Activated CD4-positive, alpha-beta memory T cell treated with anti-CD3 and anti-CD28 coated beads for 36 hours (primary cell): Measurements from ENCODE around the gene TJP3. TPM values are rescaled to one million over a fixed set of nuclear protein-coding genes. Genes with fewer than 3 reads are reported as not detected.

ENCODE experiments used
- CTCF ChIA-PET: fragments of 350-600 bp; sonication (Branson Sonifier 250); formaldehyde crosslinking; loops from one replicate; lab custom pipeline; 2021; ENCODE audit warnings: antibody characterized with exemption, inconsistent platforms; lab: Charles Lee
- POLR2A ChIA-PET: fragments of 350-600 bp; sonication (Branson Sonifier 250); formaldehyde crosslinking; loops from one replicate; lab custom pipeline; 2021; ENCODE audit warnings: antibody characterized with exemption; lab: Charles Lee
- DNase-seq: peaks from one replicate; pipeline ENCODE4 v3.0.0-alpha.2; 2020
- H3K27ac Mint-ChIP-seq: one replicate; pipeline ENCODE4 v1.8.0; 2021; ENCODE audit warnings: mixed read lengths
- H3K27me3 Mint-ChIP-seq: one replicate; pipeline ENCODE4 v1.8.0; 2021; ENCODE audit warnings: mixed read lengths
- H3K36me3 Mint-ChIP-seq: one replicate; pipeline ENCODE4 v1.8.0; 2021; ENCODE audit warnings: mixed read lengths
- H3K4me1 Mint-ChIP-seq: one replicate; pipeline ENCODE4 v1.8.0; 2021; ENCODE audit warnings: low read depth, mixed read lengths
- H3K4me3 Mint-ChIP-seq: one replicate; pipeline ENCODE4 v1.8.0; 2021; ENCODE audit warnings: mild to moderate bottlenecking, mixed read lengths
- H3K9me3 Mint-ChIP-seq: one replicate; pipeline ENCODE4 v1.8.0; 2021; ENCODE audit warnings: mixed read lengths
- intact Hi-C: fragments of 100-400 bp; cut with micrococcal nuclease; formaldehyde crosslinking; loops from one replicate; pipeline ENCODE4 v1.15.1; 2023
- total RNA-seq, 2 experiments: library from RNA; stranded (reverse); gene quantifications; one replicate each; pipeline ENCODE4 v1.2.3, GENCODE V29; 2021

TJP3 gene
- total RNA-seq, 2 experiments from 2014 or later = 3.1 to 3.7 TPM

DNA sequence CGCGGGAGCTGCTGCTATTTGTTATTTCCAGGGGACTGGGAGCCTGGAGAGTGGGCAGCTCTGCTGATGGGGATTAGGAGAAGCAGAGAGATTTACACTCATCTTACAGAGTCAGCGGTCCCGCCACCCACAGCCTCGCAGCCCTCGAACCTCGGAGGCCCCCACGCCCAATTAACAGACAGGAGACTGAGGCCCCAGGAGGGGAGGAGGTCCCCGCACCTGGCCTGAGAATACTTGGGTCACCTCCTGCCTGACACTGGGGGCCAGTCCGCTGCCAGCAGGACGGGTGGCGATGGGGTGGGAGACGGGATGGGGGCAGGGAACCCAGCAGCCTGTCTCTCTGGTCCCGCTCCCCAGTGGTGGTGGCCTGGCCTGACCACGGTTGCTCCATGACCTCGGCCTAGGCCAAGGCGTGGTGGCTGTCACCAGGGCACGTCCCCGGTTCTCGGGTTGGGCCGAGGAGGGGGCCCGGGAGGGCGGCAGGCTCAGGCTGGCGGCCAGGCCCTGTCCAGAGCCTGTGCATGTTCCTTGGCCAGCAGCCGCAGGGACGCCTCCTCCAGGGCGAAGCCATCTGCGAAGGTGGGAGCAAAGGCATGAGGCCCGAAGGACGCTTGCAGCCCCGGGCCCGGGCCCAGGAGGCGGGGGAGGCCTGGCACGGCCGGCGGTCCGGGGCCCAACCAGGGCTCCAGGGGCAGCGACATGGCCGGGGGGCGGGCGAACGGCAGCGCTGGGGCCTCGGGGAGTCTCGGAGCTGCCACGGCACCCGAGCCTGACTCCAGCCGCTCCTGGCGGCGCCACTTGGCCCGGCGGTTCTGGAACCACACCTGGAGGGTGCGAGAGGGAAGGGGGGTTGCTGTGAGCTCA lies 62.2 kb downstream of the TJP3 start:
- Mint-ChIP-seq H3K36me3 (peaks cover 12% of the 10 kb centered on the region), H3K4me3 (no peak overlapping the region), H3K27ac (no peak overlapping the region), H3K27me3 (no peaks in the 10 kb centered on the region), H3K4me1 (peaks cover 6% of the 10 kb centered on the region), H3K9me3 (no peaks in the 10 kb centered on the region)
- ChIA-PET POLR2A (no interaction called here), CTCF (interaction anchor here (0.5 kb wide), 1 partner anchor 405 kb away, joined by 3 read pairs; no protein-coding TSS in a partner anchor)
- intact Hi-C loops = no loop called here
- no peak for DNase-seq

DNA sequence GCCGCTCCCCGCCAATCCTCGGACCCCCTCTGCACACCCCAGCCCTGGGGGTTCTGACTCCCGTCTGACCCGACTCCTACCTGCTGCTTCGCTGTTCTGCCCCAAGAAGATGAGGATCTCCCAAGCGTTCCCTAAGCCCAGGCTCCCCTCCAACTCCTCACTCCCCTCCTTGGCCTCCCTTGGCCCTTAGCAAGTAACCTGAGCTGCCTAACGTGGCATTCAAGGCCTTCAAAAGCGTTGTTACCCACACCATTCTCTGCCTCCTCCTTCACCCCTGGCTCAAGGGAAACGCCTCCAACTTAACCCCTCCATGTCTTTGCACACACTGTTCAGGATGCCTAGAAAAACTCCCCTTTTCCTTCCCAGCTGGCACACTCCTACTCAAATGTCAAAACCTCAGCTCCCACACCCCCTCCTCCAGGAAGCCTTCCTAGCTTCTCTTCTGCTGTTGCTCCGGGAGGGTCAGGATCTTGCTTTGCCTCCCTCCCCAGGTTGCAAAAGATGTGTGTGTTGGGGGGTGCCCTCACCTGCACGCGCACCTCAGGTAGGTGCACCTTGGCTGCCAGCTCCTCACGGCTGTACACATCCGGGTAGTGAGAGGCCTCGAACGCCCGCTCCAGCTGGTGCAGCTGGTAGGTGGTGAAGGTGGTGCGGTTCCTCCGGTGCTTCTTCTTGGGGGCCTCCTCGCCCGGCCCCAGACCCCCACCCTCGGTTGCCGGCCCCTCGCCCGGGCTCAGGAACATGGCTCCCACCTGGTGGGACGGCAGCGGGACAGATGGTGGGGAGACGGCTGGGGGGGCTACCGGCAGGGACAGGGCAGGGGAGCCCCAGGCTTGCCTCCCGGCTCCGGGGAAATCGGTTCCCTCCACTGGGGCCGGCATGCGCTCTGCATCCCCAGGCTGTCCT lies 63.1 kb downstream of the TJP3 start:
- H3K9me3 Mint-ChIP-seq = no peaks in the 10 kb centered on the region
- ChIA-PET POLR2A (no interaction called here), CTCF (no interaction called here)
- H3K4me3 Mint-ChIP-seq = no peak overlapping the region
- peaks cover 11% of the 10 kb centered on the region for H3K36me3 Mint-ChIP-seq
- no peaks in the 10 kb centered on the region for H3K27me3 Mint-ChIP-seq
- DNase-seq = no peak
- no peak overlapping the region for H3K27ac Mint-ChIP-seq
- intact Hi-C loops = no loop called here
- H3K4me1 Mint-ChIP-seq = peaks cover 6% of the 10 kb centered on the region

DNA sequence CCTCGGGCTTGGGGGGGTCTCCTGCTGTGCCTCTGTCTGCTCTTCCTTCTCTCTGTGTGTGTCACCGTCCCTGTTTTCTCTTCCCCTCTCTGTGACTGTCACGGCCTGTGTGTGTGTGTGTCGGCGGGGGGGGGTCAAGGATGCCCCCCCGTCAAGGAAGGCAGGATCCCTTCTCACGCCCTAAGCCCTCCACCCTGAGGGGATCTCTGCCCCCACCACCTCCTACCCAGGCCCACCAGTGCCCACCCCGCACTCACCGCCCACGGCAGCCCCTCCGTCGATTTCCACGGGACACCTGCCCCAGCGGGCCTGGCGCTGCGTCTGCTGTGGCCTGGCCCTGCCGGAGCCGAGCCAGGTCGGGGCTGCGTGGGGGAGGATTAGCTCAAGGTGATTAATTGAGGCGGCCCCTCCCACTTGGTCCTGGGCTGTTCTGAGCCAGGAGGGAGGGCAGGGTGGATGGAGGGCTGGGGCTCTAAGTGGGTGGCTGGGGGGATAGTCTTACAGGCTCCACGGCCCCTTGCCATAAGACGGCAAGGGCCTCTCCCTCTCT lies 63.8 kb downstream of the TJP3 start, which contains the start of gene RAX2:
Gene RAX2, minus strand, starts transcription at position 323 of the 550 bp plus-strand sequence. CDS start 486 bp downstream, outside the sequence.
- peaks cover 5% of the 10 kb centered on the region for H3K36me3 Mint-ChIP-seq
- no peak within 1 kb of the TSS for H3K4me3 Mint-ChIP-seq
- DNase-seq = no peak
- no peaks in the 10 kb centered on the region for H3K4me1 Mint-ChIP-seq
- no peak within 1 kb of the TSS for H3K27ac Mint-ChIP-seq
- intact Hi-C loops = no loop called here
- no peaks in the 10 kb centered on the region for H3K9me3 Mint-ChIP-seq
- ChIA-PET POLR2A (no interaction called here), CTCF (no interaction called here)
- no peaks in the 10 kb centered on the region for H3K27me3 Mint-ChIP-seq

DNA sequence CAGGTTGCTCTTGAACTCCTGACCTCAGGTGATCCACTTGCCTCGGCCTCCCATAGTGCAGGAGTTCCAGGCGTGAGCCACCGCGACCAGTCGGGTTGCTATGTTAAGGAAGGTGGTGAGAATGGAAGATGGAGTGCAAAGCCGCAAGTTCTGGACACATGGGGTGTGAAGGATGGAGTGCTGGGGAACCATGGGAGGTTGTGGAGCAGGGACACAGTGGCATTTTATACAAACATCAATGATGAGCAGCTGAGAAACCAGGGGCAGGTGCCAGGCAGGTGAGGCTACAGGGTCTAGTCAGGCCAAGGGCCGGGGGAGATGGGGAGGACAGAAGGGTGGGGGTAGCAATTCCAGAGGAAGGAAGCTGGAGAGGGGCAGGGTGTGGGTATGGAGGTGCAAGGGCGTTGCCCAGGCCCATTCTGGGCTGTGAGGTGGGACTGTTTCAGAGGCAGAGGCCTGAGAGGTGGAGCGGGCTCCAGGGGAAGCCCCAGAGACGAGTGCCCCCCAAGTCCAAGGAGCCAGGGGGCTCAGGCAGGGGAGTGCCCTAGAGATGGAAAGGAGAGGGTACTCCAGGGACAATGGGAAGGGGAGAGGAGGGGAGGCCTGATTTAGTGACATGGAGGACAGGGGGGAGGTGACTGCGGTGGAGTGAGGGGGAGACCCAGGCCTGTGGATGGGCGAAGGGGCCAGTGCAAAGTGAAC lies 65.8 kb downstream of the TJP3 start:
- Mint-ChIP-seq H3K27ac (no peak overlapping the region), H3K36me3 (peaks cover 2% of the 10 kb centered on the region), H3K4me3 (no peak overlapping the region), H3K27me3 (no peaks in the 10 kb centered on the region), H3K9me3 (no peaks in the 10 kb centered on the region), H3K4me1 (no peaks in the 10 kb centered on the region)
- ChIA-PET POLR2A (no interaction called here), CTCF (no interaction called here)
- intact Hi-C loops = no loop called here
- DNase-seq = no peak

DNA sequence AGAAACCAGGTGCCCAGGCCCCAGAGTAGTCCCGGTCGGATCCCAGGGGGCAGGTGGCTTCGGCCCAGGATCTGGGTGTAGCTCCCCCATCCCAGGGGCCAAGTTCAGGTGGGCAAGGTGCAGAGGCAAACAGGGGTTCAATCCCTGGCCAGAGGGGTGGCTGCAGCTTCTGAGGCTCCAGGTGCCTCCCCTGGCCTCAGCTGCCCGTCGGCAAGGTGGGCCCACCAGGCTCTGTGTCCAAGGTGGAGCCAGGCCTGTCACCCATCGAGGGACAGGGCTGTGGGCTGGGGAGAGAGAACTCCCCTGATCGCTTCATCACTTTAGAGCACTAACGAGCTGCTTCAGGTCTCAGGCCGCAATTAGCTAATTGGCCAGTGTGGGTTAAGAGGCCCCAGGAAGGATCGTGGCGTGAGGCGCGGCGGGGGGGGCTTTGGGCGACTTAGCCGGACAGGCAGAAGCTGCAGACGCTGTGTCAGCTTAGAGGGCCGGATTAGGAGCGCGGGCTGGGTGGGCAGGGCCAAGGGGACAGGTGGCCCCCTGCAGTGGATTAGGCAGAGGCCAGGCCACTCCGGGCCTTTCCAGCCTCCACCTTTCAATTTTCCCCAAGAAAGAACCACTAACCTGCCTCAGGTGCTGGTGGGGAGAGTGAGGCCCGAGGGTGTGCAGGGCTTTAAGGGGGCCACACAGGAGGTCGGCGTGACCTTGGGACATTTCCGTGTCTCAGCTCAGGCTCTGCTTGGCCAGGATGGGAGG lies 66.6 kb downstream of the TJP3 start:
- Mint-ChIP-seq H3K4me1 (no peaks in the 10 kb centered on the region), H3K27me3 (no peaks in the 10 kb centered on the region), H3K27ac (no peak overlapping the region), H3K9me3 (no peaks in the 10 kb centered on the region), H3K4me3 (no peak overlapping the region), H3K36me3 (peaks cover 2% of the 10 kb centered on the region)
- ChIA-PET POLR2A (no interaction called here), CTCF (no interaction called here)
- intact Hi-C loops = no loop called here
- no peak for DNase-seq

DNA sequence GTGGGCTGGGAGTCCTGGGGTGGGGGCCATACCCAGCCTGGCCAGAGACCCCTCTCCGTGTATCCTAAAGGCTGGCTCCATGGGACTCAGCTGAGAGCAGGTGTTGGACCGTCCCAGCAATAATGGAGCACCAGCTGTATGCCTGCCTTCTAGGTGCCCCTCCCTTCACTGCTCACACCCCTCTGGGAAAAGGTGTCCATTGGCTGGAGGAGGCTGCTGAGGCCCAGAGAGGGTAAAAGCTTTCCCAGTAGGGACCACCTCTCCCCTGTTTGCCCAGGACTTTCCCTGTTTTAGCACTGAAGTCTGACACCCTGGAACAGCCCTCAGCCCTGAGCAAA lies 67.2 kb downstream of the TJP3 start:
- POLR2A ChIA-PET = no interaction called here
- H3K9me3 Mint-ChIP-seq = no peaks in the 10 kb centered on the region
- DNase-seq = no peak
- H3K27ac Mint-ChIP-seq = no peak overlapping the region
- H3K27me3 Mint-ChIP-seq = no peaks in the 10 kb centered on the region
- intact Hi-C loops = no loop called here
- no peaks in the 10 kb centered on the region for H3K36me3 Mint-ChIP-seq
- H3K4me1 Mint-ChIP-seq = no peaks in the 10 kb centered on the region
- CTCF ChIA-PET = interaction anchor here (1.1 kb wide), 1 partner anchor 47 kb away, joined by 3 read pairs; no protein-coding TSS in a partner anchor
- no peak overlapping the region for H3K4me3 Mint-ChIP-seq

DNA sequence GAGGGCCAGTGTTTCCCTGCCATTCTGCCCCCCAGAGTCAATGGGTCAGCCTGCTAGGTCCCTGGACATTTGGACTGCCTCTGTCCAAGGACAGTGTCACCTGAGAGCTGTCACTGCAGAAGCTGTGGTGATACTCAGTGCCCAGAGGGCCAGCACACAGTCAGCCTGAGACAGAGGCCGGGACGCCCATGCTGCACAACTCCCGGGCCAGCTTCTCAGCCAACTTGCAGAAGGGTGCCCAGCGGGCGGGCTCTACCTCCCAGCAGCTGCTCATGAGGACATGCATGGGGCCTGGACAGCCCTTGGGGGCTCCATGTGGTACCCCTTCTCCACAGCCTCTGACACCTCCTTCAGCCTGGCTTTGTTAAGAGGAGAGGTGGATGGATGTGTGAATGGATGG lies 67.6 kb downstream of the TJP3 start:
- H3K4me3 Mint-ChIP-seq = no peak overlapping the region
- DNase-seq = no peak
- H3K9me3 Mint-ChIP-seq = peaks cover under 1% of the 10 kb centered on the region
- peaks cover under 1% of the 10 kb centered on the region for H3K36me3 Mint-ChIP-seq
- intact Hi-C loops = no loop called here
- CTCF ChIA-PET = interaction anchor here (1.1 kb wide), 1 partner anchor 46 kb away, joined by 3 read pairs; no protein-coding TSS in a partner anchor
- POLR2A ChIA-PET = no interaction called here
- no peaks in the 10 kb centered on the region for H3K27me3 Mint-ChIP-seq
- no peak overlapping the region for H3K27ac Mint-ChIP-seq
- no peaks in the 10 kb centered on the region for H3K4me1 Mint-ChIP-seq

DNA sequence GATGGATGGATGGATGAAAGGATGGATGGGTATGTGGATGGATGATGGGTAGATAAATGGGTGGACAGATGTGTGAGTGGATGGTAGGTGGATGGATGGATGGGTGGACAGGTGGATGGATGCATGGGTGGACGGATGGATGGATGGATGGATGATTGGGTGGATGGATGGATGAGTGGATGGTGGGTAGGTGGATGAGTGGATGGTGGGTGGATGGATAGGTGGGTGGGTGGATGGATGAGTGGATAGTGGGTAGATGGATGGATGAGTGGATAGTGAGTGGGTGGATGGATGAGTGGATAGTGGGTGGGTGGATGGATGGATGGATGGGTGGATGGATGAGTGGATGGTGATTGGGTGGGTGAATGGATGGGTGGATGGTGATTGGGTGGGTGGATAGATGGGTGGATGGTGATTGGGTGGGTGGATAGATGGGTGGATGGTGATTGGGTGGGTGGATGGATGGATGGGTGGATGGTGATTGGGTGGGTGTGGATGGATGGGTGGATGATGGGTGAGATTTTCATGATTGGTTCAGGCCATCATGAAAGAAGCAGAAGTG lies 68.4 kb downstream of the TJP3 start:
- H3K27ac Mint-ChIP-seq = no peak overlapping the region

DNA sequence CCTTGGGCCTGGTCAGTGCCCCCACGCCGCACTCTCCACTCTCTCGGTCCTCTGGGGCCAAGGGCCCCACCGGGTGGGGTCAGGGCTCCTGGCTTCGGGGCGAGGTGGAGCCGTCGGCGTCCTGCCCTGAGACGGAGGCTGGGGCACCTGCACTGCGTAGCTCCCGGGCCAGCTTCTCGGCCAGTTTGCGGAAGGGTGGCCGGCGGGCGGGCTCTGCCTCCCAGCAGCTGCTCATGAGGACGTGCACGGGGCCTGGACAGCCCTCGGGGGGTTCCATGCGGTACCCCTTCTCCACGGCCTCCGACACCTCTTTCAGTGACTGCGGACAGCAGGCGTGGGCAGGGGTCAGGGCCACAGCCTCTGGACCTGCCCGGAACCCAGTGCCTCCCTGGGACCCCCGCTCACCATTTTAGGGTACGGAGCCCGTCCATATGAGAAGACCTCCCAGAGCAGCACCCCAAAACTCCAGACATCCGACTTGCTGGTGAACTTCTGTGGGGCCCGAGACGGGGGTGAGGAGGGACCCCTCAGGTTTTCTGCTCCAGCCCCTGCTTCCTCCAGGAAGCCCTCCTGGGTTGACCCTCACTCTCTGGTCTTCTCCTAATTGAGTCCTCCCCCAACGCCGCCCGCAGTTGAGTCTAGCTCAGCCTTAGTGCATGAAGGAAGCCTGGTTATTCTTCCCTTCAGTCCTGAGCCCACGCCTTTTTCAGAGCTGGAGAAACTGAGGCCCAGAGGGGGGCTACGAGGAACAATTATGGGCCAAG lies 70.1 kb downstream of the TJP3 start:
- no peak for DNase-seq
- no peaks in the 10 kb centered on the region for H3K4me1 Mint-ChIP-seq
- CTCF ChIA-PET = no interaction called here
- H3K27me3 Mint-ChIP-seq = no peaks in the 10 kb centered on the region
- H3K27ac Mint-ChIP-seq = no peak overlapping the region
- peaks cover 21% of the 10 kb centered on the region for H3K36me3 Mint-ChIP-seq
- H3K4me3 Mint-ChIP-seq = no peak overlapping the region
- POLR2A ChIA-PET = no interaction called here
- intact Hi-C loops = no loop called here
- H3K9me3 Mint-ChIP-seq = peaks cover 19% of the 10 kb centered on the region

More for the DNA sequence above, 68.4 kb downstream of the TJP3 start:
- ChIA-PET POLR2A (no interaction called here), CTCF (interaction anchor here (1.1 kb wide), 1 partner anchor 46 kb away, joined by 3 read pairs; no protein-coding TSS in a partner anchor)
- no peak overlapping the region for H3K4me3 Mint-ChIP-seq
- H3K9me3 Mint-ChIP-seq = peaks cover 8% of the 10 kb centered on the region
- no peak for DNase-seq
- no peaks in the 10 kb centered on the region for H3K4me1 Mint-ChIP-seq
- peaks cover 7% of the 10 kb centered on the region for H3K36me3 Mint-ChIP-seq
- H3K27me3 Mint-ChIP-seq = no peaks in the 10 kb centered on the region
- intact Hi-C loops = no loop called here

DNA sequence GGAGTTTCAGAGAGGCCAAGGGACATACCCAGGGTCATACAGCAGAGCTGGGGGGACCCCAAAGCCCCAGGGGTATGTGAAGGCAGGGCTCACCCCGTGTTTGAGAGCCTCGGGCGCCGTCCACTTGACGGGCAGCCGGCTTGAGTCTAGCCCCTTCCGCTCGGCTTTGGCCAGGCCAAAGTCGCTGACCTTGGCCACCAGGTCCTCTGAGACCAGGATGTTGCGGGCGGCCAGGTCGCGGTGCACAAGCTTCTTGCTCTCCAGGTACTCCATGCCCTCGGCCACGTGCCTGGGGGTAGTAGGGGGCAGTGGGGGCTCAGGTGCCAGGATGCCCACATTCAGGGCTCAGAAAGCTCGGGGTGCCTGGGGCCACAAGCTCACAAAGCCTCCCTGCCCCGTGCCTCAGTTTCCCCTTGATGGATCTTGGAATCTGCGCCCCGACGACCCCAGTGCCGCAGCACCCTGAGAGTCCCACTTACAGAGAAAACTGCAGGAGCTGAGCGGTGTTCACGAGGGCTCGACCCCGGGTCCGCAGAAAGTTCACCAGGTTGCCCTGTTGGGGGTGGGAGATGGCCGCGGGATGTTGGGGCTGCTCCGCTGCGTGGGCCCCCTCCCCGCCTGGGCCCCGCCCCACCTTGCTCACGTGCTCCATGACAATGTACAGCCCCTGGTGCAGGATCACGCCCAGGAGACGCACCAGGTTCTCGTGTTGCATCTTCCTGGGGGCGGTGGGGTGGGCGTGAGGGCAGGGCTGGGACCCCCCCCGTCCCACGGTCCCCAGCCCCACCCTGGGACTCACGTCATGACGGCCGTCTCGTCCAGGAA lies 70.9 kb downstream of the TJP3 start:
- ChIA-PET CTCF (interaction anchor here (1.4 to 2.4 kb wide), 2 partner anchors 43 to 361 kb away, joined by 3 to 6 read pairs; no protein-coding TSS in a partner anchor), POLR2A (no interaction called here)
- H3K27ac Mint-ChIP-seq = no peak overlapping the region
- H3K27me3 Mint-ChIP-seq = no peaks in the 10 kb centered on the region
- no peaks in the 10 kb centered on the region for H3K4me1 Mint-ChIP-seq
- no peak for DNase-seq
- intact Hi-C loops = no loop called here
- peaks cover 19% of the 10 kb centered on the region for H3K9me3 Mint-ChIP-seq
- H3K4me3 Mint-ChIP-seq = no peak overlapping the region
- H3K36me3 Mint-ChIP-seq = peaks cover 24% of the 10 kb centered on the region
